HepG2 (cell line): Measurements from ENCODE around the gene ECHS1. TPM values are rescaled to one million over a fixed set of nuclear protein-coding genes. Genes with fewer than 3 reads are reported as not detected.

Experiments
- ATAC-seq: fragments of 200-7000 bp; cut with Tn5 transposase; 3 replicates; pipeline ENCODE4 v1.9.1; 2020; ENCODE audit warnings: mild to moderate bottlenecking, moderate library complexity
- Bru-seq: library from RNA; stranded (reverse); fragments of 400-500 nt; gene quantifications from one replicate; lab custom pipeline; 2021; lab: Mats Ljungman, UMichigan
- BruChase-seq, 2 experiments: library from RNA; stranded (reverse); fragments of 400-500 nt; gene quantifications; one replicate each; lab custom pipeline; 2021; lab: Mats Ljungman, UMichigan
- BruUV-seq: library from RNA; stranded (reverse); fragments of 400-500 nt; replicated peaks from 2 replicates; lab custom pipeline; 2021; lab: Mats Ljungman, UMichigan
- CTCF ChIA-PET: fragments of 300-600 bp; formaldehyde crosslinking; extraction: SDS; loops from one replicate; lab custom pipeline; 2021; ENCODE audit warnings: low total read pairs, inconsistent platforms, low intra/inter-chr PET ratio; lab: Yijun Ruan, JAX
- POLR2A ChIA-PET: fragments of 350-600 bp; sonication (Branson Sonifier 250); formaldehyde crosslinking; loops from one replicate; lab custom pipeline; 2020; ENCODE audit warnings: antibody characterized with exemption, inconsistent platforms; lab: Yijun Ruan, JAX
- DNase-seq: peaks from one replicate; pipeline ENCODE4 v3.0.0-alpha.2; 2015; ENCODE audit warnings: low spot score
- FAIRE-seq: peaks from 3 replicates; lab custom pipeline; 2011; peaks lifted over from hg19 to GRCh38; lab: Jason Lieb, UNC
- H2AFZ ChIP-seq: one replicate; pipeline ENCODE4 v1.6.1; 2011; ENCODE audit warnings: low read length, inconsistent platforms
- H3K27ac ChIP-seq: fragments of 300-600 bp; 3 replicates; pipeline ENCODE4 v1.8.0; 2011; ENCODE audit warnings: mixed run types, mild to moderate bottlenecking, mixed read lengths, low read length, inconsistent platforms; ENCODE audit not compliant: insufficient read depth; ENCODE audit errors: extremely low read length
- H3K27me3 ChIP-seq, 2 experiments: fragments of 200-600 bp in 1 of 2; 2 replicates in 1 of 2; 3 replicates in 1 of 2; pipeline versions ENCODE4 v1.6.0 to v1.8.0; 2011; ENCODE audit warnings: low read length in 2 of 2, mild to moderate bottlenecking in 2 of 2, moderate library complexity in 2 of 2, inconsistent platforms in 1 of 2; ENCODE audit not compliant: insufficient read depth in 2 of 2, control insufficient read depth in 1 of 2
- H3K36me3 ChIP-seq, 2 experiments: fragments of 200-600 bp in 1 of 2; replicated peaks in 1 of 2; 2 replicates in 1 of 2; 3 replicates in 1 of 2; pipeline versions ENCODE4 v1.5.1 to v1.8.0; 2011; ENCODE audit warnings: low read length in 2 of 2, inconsistent platforms in 1 of 2; ENCODE audit not compliant: insufficient read depth in 2 of 2, control insufficient read depth in 1 of 2
- H3K4me1 ChIP-seq: 2 replicates; pipeline ENCODE4 v1.5.1; 2012; ENCODE audit warnings: low read length, inconsistent platforms; ENCODE audit not compliant: insufficient read depth
- H3K4me2 ChIP-seq: 2 replicates; pipeline ENCODE4 v1.6.0; 2011; ENCODE audit warnings: low read depth, low read length, inconsistent platforms
- H3K4me3 ChIP-seq, 3 experiments: fragments of 200-600 bp in 1 of 3; sonication (generic), shearing (Covaris generic) in 1 of 3; replicated peaks in 1 of 3; 2 replicates each; pipeline ENCODE4 v1.5.1; 2011 to 2016; ENCODE audit warnings: low read length in 3 of 3, inconsistent platforms in 2 of 3, low read depth in 2 of 3, mild to moderate bottlenecking in 2 of 3, control low read depth in 1 of 3, mixed read lengths in 1 of 3; ENCODE audit not compliant: insufficient read depth in 1 of 3
- H3K79me2 ChIP-seq: one replicate; pipeline ENCODE4 v1.6.1; 2011; ENCODE audit warnings: low read length, inconsistent platforms; ENCODE audit not compliant: insufficient read depth
- H3K9ac ChIP-seq: 2 replicates; pipeline ENCODE4 v1.6.0; 2011; ENCODE audit warnings: mild to moderate bottlenecking, low read depth, low read length, inconsistent platforms; ENCODE audit not compliant: insufficient read depth
- H3K9me3 ChIP-seq: 2 replicates; pipeline ENCODE4 v1.5.1; 2012; ENCODE audit warnings: mild to moderate bottlenecking, low read length
- H4K20me1 ChIP-seq: 2 replicates; pipeline ENCODE4 v1.6.0; 2011; ENCODE audit warnings: inconsistent platforms, mild to moderate bottlenecking, low read length, moderate library complexity; ENCODE audit not compliant: insufficient read depth
- CSRNP1 ChIP-seq: sonication (generic); formaldehyde crosslinking; IDR thresholded peaks from 2 replicates; pipeline ENCODE4 v1.8.1; 2023; ENCODE audit warnings: mild to moderate bottlenecking, missing genetic modification reagents
- IRF1 ChIP-seq: sonication (generic); formaldehyde crosslinking; IDR thresholded peaks from 2 replicates; pipeline ENCODE4 v1.4.0; 2020; ENCODE audit warnings: low read depth, mild to moderate bottlenecking, missing genetic modification reagents
- JUN ChIP-seq: sonication (generic); formaldehyde crosslinking; IDR thresholded peaks from 2 replicates; pipeline ENCODE4 v1.4.0; 2020; ENCODE audit warnings: mild to moderate bottlenecking, missing genetic modification reagents
- TARDBP ChIP-seq: sonication (generic); formaldehyde crosslinking; IDR thresholded peaks from 2 replicates; pipeline ENCODE4 v1.8.0; 2022; ENCODE audit warnings: mild to moderate bottlenecking, missing genetic modification reagents
- TOE1 ChIP-seq: sonication (generic); formaldehyde crosslinking; IDR thresholded peaks from 2 replicates; pipeline ENCODE4 v1.4.0; 2020; ENCODE audit warnings: mild to moderate bottlenecking, missing genetic modification reagents
- ZFP82 ChIP-seq: sonication (generic); formaldehyde crosslinking; IDR thresholded peaks from 2 replicates; pipeline ENCODE4 v1.5.1; 2020; ENCODE audit warnings: mild to moderate bottlenecking, missing genetic modification reagents, borderline replicate concordance
- ZNF549 ChIP-seq: sonication (generic); formaldehyde crosslinking; IDR thresholded peaks from 2 replicates; pipeline ENCODE4 v1.5.0; 2020; ENCODE audit warnings: missing genetic modification reagents
- WGBS: methylation state at CpG from one replicate; pipeline ENCODE4 v1.1.6; 2017; ENCODE audit warnings: low lambda C conversion rate; 5-methylcytosine and 5-hydroxymethylcytosine counted together
- in situ Hi-C: cut with HindIII; loops from 2 replicates; pipeline ENCODE4 v1.10.0; 2017; ENCODE audit warnings: low pct_unique_long_range_greater_than_20kb; ENCODE audit not compliant: extremely low pct_ligation_motif_present
- intact Hi-C: fragments of 100-400 bp; cut with micrococcal nuclease; formaldehyde crosslinking; loops from one replicate; pipeline ENCODE4 v1.10.0; 2022; ENCODE audit not compliant: unreplicated experiment
- long read RNA-seq, 2 experiments: library from RNA in 1 of 2; library from polyadenylated mRNA in 1 of 2; stranded (forward) in 1 of 2; unstranded in 1 of 2; transcript quantifications; one replicate each; pipeline ENCODE4 v2.0.0, GENCODE V29; 2019 to 2022
- polyA minus RNA-seq, 3 experiments: library from RNA; depleted of rRNA, polyadenylated mRNA; stranded (reverse); fragments of >200 nt; gene quantifications; 2 replicates each; pipeline ENCODE4 v1.2.3, GENCODE V29; 2011; ENCODE audit warnings: low replicate concordance in 1 of 3
- polyA plus RNA-seq, 8 experiments: library from polyadenylated mRNA; depleted of rRNA in 3 of 8; stranded (reverse) in 7 of 8; unstranded in 1 of 8; fragments of >200 nt; fragmentation: Illumina TruSeq in 4 of 8; extraction: Trizol in 4 of 8; gene quantifications; 2 replicates each; pipeline versions ENCODE4 v1.2.1 to v1.2.3, GENCODE V29; 2011 to 2016; ENCODE audit warnings: low read depth in 4 of 8, missing spikeins in 1 of 8, mixed read lengths in 1 of 8; ENCODE audit not compliant: insufficient read depth in 1 of 8
- total RNA-seq, 5 experiments: library from RNA; depleted of rRNA; stranded (reverse); fragments of >200 nt; fragmentation: Illumina TruSeq; extraction: Trizol; gene quantifications; 2 replicates each; pipeline ENCODE4 v1.2.3, GENCODE V29; 2016; ENCODE audit warnings: low read depth in 1 of 5
- TF ChIP-seq, protein P1 (sequence below): sonication (generic); formaldehyde crosslinking; IDR thresholded peaks from 2 replicates; pipeline ENCODE4 v1.5.0; 2020; ENCODE audit warnings: missing genetic modification reagents
- TF ChIP-seq, protein P2 (sequence below): sonication (generic); formaldehyde crosslinking; IDR thresholded peaks from 2 replicates; pipeline ENCODE4 v1.4.0; 2020; ENCODE audit warnings: missing genetic modification reagents

The ECHS1 gene
- 195 and 233 TPM in 2 replicates for total RNA-seq (2016; rRNA removed; fragmentation: Illumina TruSeq; extraction: Trizol)
- 58.3 and 60.5 TPM in 2 replicates for total RNA-seq (2016; cell fraction: cytosol; rRNA removed; fragmentation: Illumina TruSeq; extraction: Trizol; ENCODE audit: low read depth)
- 200 and 225 TPM in 2 replicates for total RNA-seq (2016; cell fraction: insoluble cytoplasmic fraction; rRNA removed; fragmentation: Illumina TruSeq; extraction: Trizol)
- total RNA-seq (2016; cell fraction: membrane; rRNA removed; fragmentation: Illumina TruSeq; extraction: Trizol) = 81.4 and 88.8 TPM in 2 replicates
- total RNA-seq (2016; cell fraction: nucleus; rRNA removed; fragmentation: Illumina TruSeq; extraction: Trizol) = 65.2 and 65.6 TPM in 2 replicates
- 26.4 and 32.7 TPM in 2 replicates for polyA plus RNA-seq (2011; rRNA removed)
- 39.1 and 41.3 TPM in 2 replicates for polyA plus RNA-seq (2011; cell fraction: cytosol; rRNA removed)
- polyA plus RNA-seq (2011; cell fraction: nucleus; rRNA removed) = 37.3 and 39.0 TPM in 2 replicates
- polyA plus RNA-seq (2012) = 79.9 and 84.4 TPM in 2 replicates
- polyA plus RNA-seq (2016; cell fraction: cytosol; fragmentation: Illumina TruSeq; extraction: Trizol; ENCODE audit: low read depth) = 60.4 and 63.0 TPM in 2 replicates
- 218 and 228 TPM in 2 replicates for polyA plus RNA-seq (2016; cell fraction: insoluble cytoplasmic fraction; fragmentation: Illumina TruSeq; extraction: Trizol; ENCODE audit: low read depth)
- 63.2 and 68.6 TPM in 2 replicates for polyA plus RNA-seq (2016; cell fraction: membrane; fragmentation: Illumina TruSeq; extraction: Trizol; ENCODE audit: low read depth)
- 101 and 107 TPM in 2 replicates for polyA plus RNA-seq (2016; cell fraction: nucleus; fragmentation: Illumina TruSeq; extraction: Trizol; ENCODE audit: insufficient read depth, low read depth)
- polyA minus RNA-seq (2011; rRNA and poly(A)+ RNA removed; ENCODE audit: low replicate concordance) = 32.0 and 52.6 TPM in 2 replicates
- 27.8 and 30.0 TPM in 2 replicates for polyA minus RNA-seq (2011; cell fraction: cytosol; rRNA and poly(A)+ RNA removed)
- 8.9 and 9.3 TPM in 2 replicates for polyA minus RNA-seq (2011; cell fraction: nucleus; rRNA and poly(A)+ RNA removed)
- Bru-seq, nascent RNA = percentile 79 among the genes with signal in this experiment
- BruChase-seq, experiment 1, labeled RNA remaining after a 6-hour chase = percentile 93 among the genes with signal in this experiment
- percentile 89 among the genes with signal in this experiment for BruChase-seq, experiment 2, labeled RNA remaining after a 2-hour chase
- long read RNA-seq, experiment 1, transcript ECHS1-201 (8 exons, 1,617 nt) = major isoform, 533 of 570 reads
- long read RNA-seq, experiment 1, partial matches to known transcripts = 31 of 570 reads
- long read RNA-seq, experiment 1, other reads (novel, unspliced or antisense) = 6 of 570 reads
- long read RNA-seq, experiment 2, transcript ECHS1-201 (8 exons, 1,617 nt) = major isoform, 283 of 356 reads
- long read RNA-seq, experiment 2, partial matches to known transcripts = 59 of 356 reads
- long read RNA-seq, experiment 2, other reads (novel, unspliced or antisense) = 14 of 356 reads

DNA sequence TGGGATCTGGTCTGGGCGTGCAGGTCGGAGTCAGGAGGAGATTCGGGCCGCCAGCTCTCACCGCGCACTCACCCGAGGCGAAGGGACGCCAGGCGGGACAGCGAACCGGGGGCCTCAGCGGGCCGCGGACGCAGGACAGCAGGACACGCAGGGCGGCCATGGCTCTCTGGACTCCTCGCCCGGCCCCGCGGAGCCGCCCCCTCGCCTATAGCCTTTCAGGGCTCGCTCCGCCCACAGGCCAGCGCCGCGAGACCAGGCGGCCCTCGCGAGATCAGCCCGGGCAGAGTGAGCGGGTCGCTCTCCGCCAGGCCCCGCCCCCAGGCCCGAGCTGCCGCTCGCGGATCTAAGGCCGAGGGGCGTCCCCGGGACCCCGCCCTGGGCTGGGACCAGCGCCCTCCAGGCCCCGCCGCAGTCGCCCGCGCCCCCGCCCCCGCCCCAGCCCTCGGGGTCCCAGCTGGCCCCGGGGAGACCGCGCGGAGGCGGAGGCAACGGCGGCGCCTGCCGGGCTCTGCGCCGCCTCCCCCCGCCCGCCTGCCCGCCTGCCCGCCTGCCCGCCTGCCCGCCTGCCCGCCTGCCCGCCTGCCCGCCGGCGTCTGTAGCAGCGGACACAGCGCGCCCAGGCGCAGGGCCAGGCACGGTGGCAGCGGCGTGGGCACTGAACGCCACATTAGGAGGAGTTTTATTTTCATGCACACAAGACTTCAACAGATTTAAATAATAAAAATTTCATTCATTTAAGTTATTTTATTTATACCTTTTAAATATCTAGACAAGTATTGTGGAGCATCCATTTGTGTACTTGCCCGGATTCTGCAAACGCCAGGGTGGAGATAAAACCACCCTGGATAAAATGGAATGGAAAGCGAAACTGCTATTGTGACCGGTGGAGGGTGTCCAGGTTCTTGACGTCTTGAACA is at the start of gene ECHS1:
ECHS1 (minus strand) TSS at position 181 of the 917 bp plus-strand sequence; CDS start at position 160, 21 bp downstream.
- FAIRE-seq = no peak
- 22% methylated on average over 11 of the region's 89 CpGs for WGBS
- Histone ChIP-seq H3K4me2 (peak within 1 kb of the TSS; percentile 77), H3K9ac (peak within 1 kb of the TSS; percentile 85), H4K20me1 (no peaks in the 10 kb centered on the region), H3K36me3 (peaks cover 14 to 26% of the 10 kb centered on the region in 2 experiments; a peak in 4 of 5 replicates), H3K4me3 (peak within 1 kb of the TSS; percentile 65 to 100 (median 91); a peak in 5 of 6 replicates), H3K79me2 (peaks cover 5% of the 10 kb centered on the region), H3K9me3 (no peaks in the 10 kb centered on the region), H3K4me1 (peaks cover 37% of the 10 kb centered on the region), H3K27me3 (peaks cover 0 to 3% of the 10 kb centered on the region in 2 experiments; a peak in 1 of 5 replicates), H3K27ac (peak within 1 kb of the TSS; percentile 66), H2AFZ (no peak within 1 kb of the TSS)
- intact Hi-C loops (loop anchor here (2.0 to 10.0 kb wide), 2 partner anchors 15 to 49 kb away; partner anchors contain the start of gene FUOM), in situ Hi-C loops (no loop called here)
- ChIA-PET POLR2A (interaction anchor here (0.7 to 4.5 kb wide), 8 partner anchors 9 to 147 kb away, joined by 3 to 55 read pairs (median 4); partner anchors contain the start of genes FUOM and PRAP1), CTCF (no interaction called here)
- TSS peak; percentile 92 for BruUV-seq
- peak; percentile 84 for DNase-seq
- peak; percentile 96 for ATAC-seq
- TF ChIP-seq ZFP82 (CRISPR knock-in tag) = no peak
- no peak for TF ChIP-seq TOE1 (CRISPR knock-in tag)
- TF ChIP-seq, protein P1, sequence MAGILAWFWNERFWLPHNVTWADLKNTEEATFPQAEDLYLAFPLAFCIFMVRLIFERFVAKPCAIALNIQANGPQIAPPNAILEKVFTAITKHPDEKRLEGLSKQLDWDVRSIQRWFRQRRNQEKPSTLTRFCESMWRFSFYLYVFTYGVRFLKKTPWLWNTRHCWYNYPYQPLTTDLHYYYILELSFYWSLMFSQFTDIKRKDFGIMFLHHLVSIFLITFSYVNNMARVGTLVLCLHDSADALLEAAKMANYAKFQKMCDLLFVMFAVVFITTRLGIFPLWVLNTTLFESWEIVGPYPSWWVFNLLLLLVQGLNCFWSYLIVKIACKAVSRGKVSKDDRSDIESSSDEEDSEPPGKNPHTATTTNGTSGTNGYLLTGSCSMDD (CRISPR knock-in tag) = no peak
- TF ChIP-seq, protein P2, sequence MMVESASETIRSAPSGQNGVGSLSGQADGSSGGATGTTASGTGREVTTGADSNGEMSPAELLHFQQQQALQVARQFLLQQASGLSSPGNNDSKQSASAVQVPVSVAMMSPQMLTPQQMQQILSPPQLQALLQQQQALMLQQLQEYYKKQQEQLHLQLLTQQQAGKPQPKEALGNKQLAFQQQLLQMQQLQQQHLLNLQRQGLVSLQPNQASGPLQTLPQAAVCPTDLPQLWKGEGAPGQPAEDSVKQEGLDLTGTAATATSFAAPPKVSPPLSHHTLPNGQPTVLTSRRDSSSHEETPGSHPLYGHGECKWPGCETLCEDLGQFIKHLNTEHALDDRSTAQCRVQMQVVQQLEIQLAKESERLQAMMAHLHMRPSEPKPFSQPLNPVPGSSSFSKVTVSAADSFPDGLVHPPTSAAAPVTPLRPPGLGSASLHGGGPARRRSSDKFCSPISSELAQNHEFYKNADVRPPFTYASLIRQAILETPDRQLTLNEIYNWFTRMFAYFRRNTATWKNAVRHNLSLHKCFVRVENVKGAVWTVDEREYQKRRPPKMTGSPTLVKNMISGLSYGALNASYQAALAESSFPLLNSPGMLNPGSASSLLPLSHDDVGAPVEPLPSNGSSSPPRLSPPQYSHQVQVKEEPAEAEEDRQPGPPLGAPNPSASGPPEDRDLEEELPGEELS (CRISPR knock-in tag) = no peak
- TF ChIP-seq ZNF549 = no peak
- TF ChIP-seq TARDBP (CRISPR knock-in tag) = no peak
- no peak for TF ChIP-seq IRF1
- no peak for TF ChIP-seq JUN (CRISPR knock-in tag)
- peak; percentile 81; the same call in 1 of the 2 replicates for TF ChIP-seq CSRNP1
